B cell (primary cell): ENCODE measurements around the gene CLEC4E. TPM values are rescaled to one million over a fixed set of nuclear protein-coding genes. Genes with fewer than 3 reads are reported as not detected.
"Not testable (repeated sequence)": the region's sequence is repeated elsewhere in the genome, so short reads cannot be mapped to it uniquely, and the experiment has no call there.

Experiments
- ATAC-seq: fragments of 200-7000 bp; cut with Tn5 transposase; one replicate; pipeline ENCODE4 v1.10.0; 2021; ENCODE audit warnings: low read depth, mild to moderate bottlenecking, moderate number of reproducible peaks, moderate library complexity
- CTCF ChIA-PET: fragments of 350-600 bp; sonication (Branson Sonifier 250); formaldehyde crosslinking; loops from one replicate; lab custom pipeline; 2021; ENCODE audit warnings: antibody characterized with exemption, inconsistent platforms; lab: Charles Lee
- POLR2A ChIA-PET: fragments of 350-600 bp; sonication (Branson Sonifier 250); formaldehyde crosslinking; loops from one replicate; lab custom pipeline; 2021; ENCODE audit warnings: antibody characterized with exemption; lab: Charles Lee
- DNase-seq: peaks from one replicate; pipeline ENCODE4 v3.0.0; 2013
- H2AFZ ChIP-seq: 2 replicates; pipeline ENCODE4 v1.6.1; 2012; ENCODE audit warnings: mild to moderate bottlenecking, low read depth, low read length; ENCODE audit not compliant: insufficient read depth, poor library complexity, severe bottlenecking
- H3K27ac ChIP-seq, 2 donors: 1 replicate in 1 of 2; 2 replicates in 1 of 2; pipeline ENCODE4 v1.5.1; 2012 to 2013; ENCODE audit warnings: low read length in 2 of 2, mild to moderate bottlenecking in 2 of 2, moderate library complexity in 1 of 2
- H3K27me3 ChIP-seq, 4 experiments: fragments of 200-600 bp in 1 of 4; sonication (generic) in 1 of 4; replicated peaks in 1 of 4; 1 replicate in 2 of 4; 2 replicates in 2 of 4; pipeline versions ENCODE4 v1.6.1 to v1.7.0; 2013 to 2016; ENCODE audit warnings: low read length in 3 of 4, mild to moderate bottlenecking in 2 of 4, mixed read lengths in 1 of 4, moderate library complexity in 1 of 4; ENCODE audit not compliant: insufficient read depth in 4 of 4, control insufficient read depth in 3 of 4; ENCODE audit errors: control extremely low read depth in 1 of 4
- H3K36me3 ChIP-seq, 2 experiments: replicated peaks in 1 of 2; 1 replicate in 1 of 2; 2 replicates in 1 of 2; pipeline versions ENCODE4 v1.6.1 to v1.7.1; 2013; ENCODE audit warnings: low read length in 1 of 2; ENCODE audit not compliant: insufficient read depth in 2 of 2, control insufficient read depth in 1 of 2; ENCODE audit errors: control extremely low read depth in 1 of 2, extremely low read depth in 1 of 2
- H3K4me1 ChIP-seq, 2 donors: fragments of 200-600 bp in 1 of 2; sonication (generic) in 1 of 2; 1 replicate in 1 of 2; 2 replicates in 1 of 2; pipeline versions ENCODE4 v1.5.1 to v1.6.1; 2013 to 2017; ENCODE audit warnings: low read length in 2 of 2; ENCODE audit not compliant: control insufficient read depth in 2 of 2, insufficient read depth in 2 of 2
- H3K4me2 ChIP-seq: replicated peaks from 2 replicates; pipeline ENCODE3; 2012; ENCODE audit warnings: mild to moderate bottlenecking, low read depth, low read length; ENCODE audit not compliant: poor library complexity, severe bottlenecking
- H3K4me3 ChIP-seq, 5 experiments: fragments of 200-600 bp in 1 of 5; sonication (generic) in 1 of 5; 1 replicate in 3 of 5; 2 replicates in 2 of 5; pipeline versions ENCODE4 v1.5.1 to v1.7.0; 2011 to 2016; ENCODE audit warnings: low read length in 4 of 5, mild to moderate bottlenecking in 4 of 5, low read depth in 2 of 5, control low read depth in 1 of 5, moderate library complexity in 1 of 5; ENCODE audit not compliant: insufficient read depth in 1 of 5; ENCODE audit errors: control extremely low read depth in 1 of 5, extremely low read depth in 1 of 5
- H3K79me2 ChIP-seq: fragments of 200-600 bp; sonication (generic); one replicate; pipeline ENCODE4 v1.6.0; 2016; ENCODE audit warnings: low read length; ENCODE audit not compliant: control insufficient read depth, insufficient read depth
- H3K9ac ChIP-seq: fragments of 200-600 bp; sonication (generic); 2 replicates; pipeline ENCODE4 v1.6.1; 2017; ENCODE audit warnings: mild to moderate bottlenecking, low read length, moderate library complexity
- H3K9me3 ChIP-seq, 3 donors: one replicate each; pipeline versions ENCODE4 v1.6.1 to v1.7.1; 2013; ENCODE audit warnings: low read length in 2 of 3; ENCODE audit not compliant: control insufficient read depth in 2 of 3, insufficient read depth in 1 of 3; ENCODE audit errors: control extremely low read depth in 1 of 3
- H4K20me1 ChIP-seq: 2 replicates; pipeline ENCODE4 v1.6.0; 2012; ENCODE audit warnings: mild to moderate bottlenecking, low read length; ENCODE audit not compliant: insufficient read depth, control insufficient read depth, poor library complexity, severe bottlenecking
- H3K27ac Mint-ChIP-seq: one replicate; pipeline ENCODE4 v1.8.0; 2021; ENCODE audit warnings: mixed read lengths
- H3K27me3 Mint-ChIP-seq: one replicate; pipeline ENCODE4 v1.8.0; 2021; ENCODE audit warnings: mixed read lengths
- H3K4me1 Mint-ChIP-seq: one replicate; pipeline ENCODE4 v1.8.0; 2021; ENCODE audit warnings: mixed read lengths
- H3K4me3 Mint-ChIP-seq: one replicate; pipeline ENCODE4 v1.8.0; 2021; ENCODE audit warnings: mixed read lengths
- H3K9me3 Mint-ChIP-seq: one replicate; pipeline ENCODE4 v1.8.0; 2022; ENCODE audit warnings: mixed read lengths; ENCODE audit not compliant: insufficient read depth
- CTCF ChIP-seq: fragments of 200-600 bp; IDR thresholded peaks from one replicate; pipeline ENCODE4 v1.8.0; 2022; ENCODE audit warnings: antibody characterized with exemption, mild to moderate bottlenecking
- EZH2 ChIP-seq: IDR thresholded peaks from 2 replicates; pipeline ENCODE4 v1.6.1; 2012; ENCODE audit warnings: borderline replicate concordance, low read depth, mild to moderate bottlenecking, moderate library complexity, low read length; ENCODE audit not compliant: insufficient read depth, poor library complexity, severe bottlenecking
- WGBS: methylation state at CpG from one replicate; pipeline ENCODE4 v1.1.5; 2013; ENCODE audit warnings: missing lambda C conversion rate; ENCODE audit not compliant: insufficient coverage; 5-methylcytosine and 5-hydroxymethylcytosine counted together
- intact Hi-C: fragments of 100-400 bp; cut with micrococcal nuclease; formaldehyde crosslinking; loops from one replicate; pipeline ENCODE4 v1.10.0; 2022
- polyA plus RNA-seq: library from polyadenylated mRNA; depleted of rRNA; stranded (reverse); fragments of >200 nt; gene quantifications from 2 replicates; pipeline ENCODE4 v1.2.3, GENCODE V29; 2012
- total RNA-seq, 2 donors: library from RNA; stranded (reverse); fragments of 120-200 nt in 1 of 2; gene quantifications; 1 replicate in 1 of 2; 2 replicates in 1 of 2; pipeline versions ENCODE4 v1.2.3 to v1.2.4, GENCODE V29; 2013 to 2022

CLEC4E gene
- total and polyA plus RNA-seq, 2 donors (not counting 1 experiment from before 2014, with no cell fraction given), result 0.06 TPM; not detected in 1

- H3K4me3 Mint-ChIP-seq, result no peak overlapping the region
- POLR2A ChIA-PET, result no interaction called here
- H3K9me3 Mint-ChIP-seq, result peaks cover 7% of the 10 kb centered on the region
- H3K27me3 Mint-ChIP-seq, result no peaks in the 10 kb centered on the region
- H3K79me2 ChIP-seq, result no peaks in the 10 kb centered on the region
- no peaks in the 10 kb centered on the region for H4K20me1 ChIP-seq
- DNase-seq, result no peak
- H3K4me2 ChIP-seq, result no peak overlapping the region
- no peak overlapping the region for H3K27ac ChIP-seq
- CTCF ChIA-PET, result no interaction called here
- ATAC-seq, result no peak
- H3K4me3 ChIP-seq, result peak overlapping the region in 1 of 5 experiments; percentile 23
- intact Hi-C loops, result no loop called here
- no peaks in the 10 kb centered on the region for H3K4me1 ChIP-seq
- H2AFZ ChIP-seq, result no peak overlapping the region
- H3K27me3 ChIP-seq, result no peaks in the 10 kb centered on the region
- no peak overlapping the region for H3K27ac Mint-ChIP-seq
- no peaks in the 10 kb centered on the region for H3K36me3 ChIP-seq
- TF ChIP-seq CTCF (no peak), EZH2 (no peak)
- peaks cover 1 to 23% (median 10%) of the 10 kb centered on the region in 3 donors for H3K9me3 ChIP-seq
- H3K9ac ChIP-seq, result no peak overlapping the region
- no peaks in the 10 kb centered on the region for H3K4me1 Mint-ChIP-seq
These were observed 25.8 kb upstream of the CLEC4E start for GRCh38 chr12:8566525-8566924.

- H3K4me3 ChIP-seq, H3K4me1 ChIP-seq, H3K27me3 ChIP-seq, CTCF ChIA-PET, H3K36me3 ChIP-seq, DNase-seq, H3K79me2 ChIP-seq, H3K27ac Mint-ChIP-seq, H3K4me2 ChIP-seq, H3K4me1 Mint-ChIP-seq, H3K27me3 Mint-ChIP-seq, H3K9ac ChIP-seq, POLR2A ChIA-PET, H3K4me3 Mint-ChIP-seq, H4K20me1 ChIP-seq, H2AFZ ChIP-seq, ATAC-seq, intact Hi-C loops, H3K27ac ChIP-seq, H3K9me3 Mint-ChIP-seq: not testable (repeated sequence)
- WGBS, result no CpG with 5 or more reads among the region's 2 CpGs
- H3K9me3 ChIP-seq, result peaks cover 1 to 23% (median 10%) of the 10 kb centered on the region in 3 donors
These were observed 25.3 kb upstream of the CLEC4E start for GRCh38 chr12:8566052-8566451.
